H1 (cell line): ENCODE measurements around the gene MAGI2. TPM values are rescaled to one million over a fixed set of nuclear protein-coding genes. Genes with fewer than 3 reads are reported as not detected.

Experiments
- polyA plus RNA-seq, 7 experiments: library from polyadenylated mRNA; depleted of rRNA in 3 of 7; stranded (reverse) in 5 of 7; unstranded in 2 of 7; fragments of >200 nt in 5 of 7; fragments of 200-250 nt in 2 of 7; gene quantifications; 1 replicate in 5 of 7; 2 replicates in 1 of 7; 4 replicates in 1 of 7; pipeline versions ENCODE4 v1.2.1 to v1.2.3, GENCODE V29; 2011 to 2013; ENCODE audit warnings: missing spikeins in 2 of 7, mixed read lengths in 2 of 7
- total RNA-seq: library from RNA; stranded (reverse); fragmentation: NEBNext Ultra II Directional; extraction: Animal tissue kit (Norgen Biotek cat#: 25700); gene quantifications from 2 replicates; pipeline ENCODE4 v1.2.1, GENCODE V29; 2021
- TF ChIP-seq, protein P1 (sequence below): fragments of 300-600 bp; sonication (generic); IDR thresholded peaks from 2 replicates; pipeline ENCODE4 v1.7.1; 2012; ENCODE audit warnings: low read length, moderate library complexity, mild to moderate bottlenecking, inconsistent platforms; ENCODE audit not compliant: insufficient replicate concordance

MAGI2 gene
- total and polyA plus RNA-seq, 2 of the 8 experiments (the other 6 are each of a cell fraction or from before 2014, with no cell fraction given) = 6.0 to 27.3 TPM

DNA sequence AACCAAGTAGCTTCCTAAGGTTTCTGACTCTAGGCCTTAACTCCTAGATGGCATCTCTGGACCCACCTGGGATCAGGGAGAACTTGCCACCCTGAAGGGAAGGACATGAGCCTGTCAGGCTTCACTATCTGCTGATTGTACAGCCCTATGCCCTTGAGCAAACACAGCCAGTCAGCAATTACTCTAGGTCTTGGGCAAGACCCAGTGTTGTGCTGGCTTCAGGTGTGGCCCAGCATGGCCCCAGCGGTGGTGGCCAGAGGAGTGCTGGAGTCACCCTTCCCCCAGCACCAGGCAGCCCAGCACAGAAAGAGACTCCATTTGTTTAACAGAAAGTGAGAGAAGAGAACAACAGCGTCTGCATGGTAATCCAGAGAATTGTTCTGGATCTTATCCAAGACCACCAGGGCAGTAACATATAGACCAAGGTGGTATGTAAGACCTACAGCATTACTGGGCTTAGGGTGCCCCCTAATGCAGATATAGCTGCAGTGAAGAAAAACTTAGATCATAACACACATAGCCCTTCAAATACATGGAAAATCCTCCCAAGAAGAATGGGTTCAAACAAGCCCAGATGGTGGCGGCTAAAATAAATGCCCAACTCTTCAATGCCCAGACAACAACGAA, 207.7 kb downstream of the MAGI2 start (continued):
- TF ChIP-seq, protein P1, sequence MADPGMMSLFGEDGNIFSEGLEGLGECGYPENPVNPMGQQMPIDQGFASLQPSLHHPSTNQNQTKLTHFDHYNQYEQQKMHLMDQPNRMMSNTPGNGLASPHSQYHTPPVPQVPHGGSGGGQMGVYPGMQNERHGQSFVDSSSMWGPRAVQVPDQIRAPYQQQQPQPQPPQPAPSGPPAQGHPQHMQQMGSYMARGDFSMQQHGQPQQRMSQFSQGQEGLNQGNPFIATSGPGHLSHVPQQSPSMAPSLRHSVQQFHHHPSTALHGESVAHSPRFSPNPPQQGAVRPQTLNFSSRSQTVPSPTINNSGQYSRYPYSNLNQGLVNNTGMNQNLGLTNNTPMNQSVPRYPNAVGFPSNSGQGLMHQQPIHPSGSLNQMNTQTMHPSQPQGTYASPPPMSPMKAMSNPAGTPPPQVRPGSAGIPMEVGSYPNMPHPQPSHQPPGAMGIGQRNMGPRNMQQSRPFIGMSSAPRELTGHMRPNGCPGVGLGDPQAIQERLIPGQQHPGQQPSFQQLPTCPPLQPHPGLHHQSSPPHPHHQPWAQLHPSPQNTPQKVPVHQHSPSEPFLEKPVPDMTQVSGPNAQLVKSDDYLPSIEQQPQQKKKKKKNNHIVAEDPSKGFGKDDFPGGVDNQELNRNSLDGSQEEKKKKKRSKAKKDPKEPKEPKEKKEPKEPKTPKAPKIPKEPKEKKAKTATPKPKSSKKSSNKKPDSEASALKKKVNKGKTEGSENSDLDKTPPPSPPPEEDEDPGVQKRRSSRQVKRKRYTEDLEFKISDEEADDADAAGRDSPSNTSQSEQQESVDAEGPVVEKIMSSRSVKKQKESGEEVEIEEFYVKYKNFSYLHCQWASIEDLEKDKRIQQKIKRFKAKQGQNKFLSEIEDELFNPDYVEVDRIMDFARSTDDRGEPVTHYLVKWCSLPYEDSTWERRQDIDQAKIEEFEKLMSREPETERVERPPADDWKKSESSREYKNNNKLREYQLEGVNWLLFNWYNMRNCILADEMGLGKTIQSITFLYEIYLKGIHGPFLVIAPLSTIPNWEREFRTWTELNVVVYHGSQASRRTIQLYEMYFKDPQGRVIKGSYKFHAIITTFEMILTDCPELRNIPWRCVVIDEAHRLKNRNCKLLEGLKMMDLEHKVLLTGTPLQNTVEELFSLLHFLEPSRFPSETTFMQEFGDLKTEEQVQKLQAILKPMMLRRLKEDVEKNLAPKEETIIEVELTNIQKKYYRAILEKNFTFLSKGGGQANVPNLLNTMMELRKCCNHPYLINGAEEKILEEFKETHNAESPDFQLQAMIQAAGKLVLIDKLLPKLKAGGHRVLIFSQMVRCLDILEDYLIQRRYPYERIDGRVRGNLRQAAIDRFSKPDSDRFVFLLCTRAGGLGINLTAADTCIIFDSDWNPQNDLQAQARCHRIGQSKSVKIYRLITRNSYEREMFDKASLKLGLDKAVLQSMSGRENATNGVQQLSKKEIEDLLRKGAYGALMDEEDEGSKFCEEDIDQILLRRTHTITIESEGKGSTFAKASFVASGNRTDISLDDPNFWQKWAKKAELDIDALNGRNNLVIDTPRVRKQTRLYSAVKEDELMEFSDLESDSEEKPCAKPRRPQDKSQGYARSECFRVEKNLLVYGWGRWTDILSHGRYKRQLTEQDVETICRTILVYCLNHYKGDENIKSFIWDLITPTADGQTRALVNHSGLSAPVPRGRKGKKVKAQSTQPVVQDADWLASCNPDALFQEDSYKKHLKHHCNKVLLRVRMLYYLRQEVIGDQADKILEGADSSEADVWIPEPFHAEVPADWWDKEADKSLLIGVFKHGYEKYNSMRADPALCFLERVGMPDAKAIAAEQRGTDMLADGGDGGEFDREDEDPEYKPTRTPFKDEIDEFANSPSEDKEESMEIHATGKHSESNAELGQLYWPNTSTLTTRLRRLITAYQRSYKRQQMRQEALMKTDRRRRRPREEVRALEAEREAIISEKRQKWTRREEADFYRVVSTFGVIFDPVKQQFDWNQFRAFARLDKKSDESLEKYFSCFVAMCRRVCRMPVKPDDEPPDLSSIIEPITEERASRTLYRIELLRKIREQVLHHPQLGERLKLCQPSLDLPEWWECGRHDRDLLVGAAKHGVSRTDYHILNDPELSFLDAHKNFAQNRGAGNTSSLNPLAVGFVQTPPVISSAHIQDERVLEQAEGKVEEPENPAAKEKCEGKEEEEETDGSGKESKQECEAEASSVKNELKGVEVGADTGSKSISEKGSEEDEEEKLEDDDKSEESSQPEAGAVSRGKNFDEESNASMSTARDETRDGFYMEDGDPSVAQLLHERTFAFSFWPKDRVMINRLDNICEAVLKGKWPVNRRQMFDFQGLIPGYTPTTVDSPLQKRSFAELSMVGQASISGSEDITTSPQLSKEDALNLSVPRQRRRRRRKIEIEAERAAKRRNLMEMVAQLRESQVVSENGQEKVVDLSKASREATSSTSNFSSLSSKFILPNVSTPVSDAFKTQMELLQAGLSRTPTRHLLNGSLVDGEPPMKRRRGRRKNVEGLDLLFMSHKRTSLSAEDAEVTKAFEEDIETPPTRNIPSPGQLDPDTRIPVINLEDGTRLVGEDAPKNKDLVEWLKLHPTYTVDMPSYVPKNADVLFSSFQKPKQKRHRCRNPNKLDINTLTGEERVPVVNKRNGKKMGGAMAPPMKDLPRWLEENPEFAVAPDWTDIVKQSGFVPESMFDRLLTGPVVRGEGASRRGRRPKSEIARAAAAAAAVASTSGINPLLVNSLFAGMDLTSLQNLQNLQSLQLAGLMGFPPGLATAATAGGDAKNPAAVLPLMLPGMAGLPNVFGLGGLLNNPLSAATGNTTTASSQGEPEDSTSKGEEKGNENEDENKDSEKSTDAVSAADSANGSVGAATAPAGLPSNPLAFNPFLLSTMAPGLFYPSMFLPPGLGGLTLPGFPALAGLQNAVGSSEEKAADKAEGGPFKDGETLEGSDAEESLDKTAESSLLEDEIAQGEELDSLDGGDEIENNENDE = no peak
